Measurements from ENCODE around the gene ACOT13. TPM values are rescaled to one million over a fixed set of nuclear protein-coding genes. Genes with fewer than 3 reads are reported as not detected.

Gene ACOT13
- total and polyA plus RNA-seq, 2 of the 4 experiments (the other 2 are of a cell fraction) = 3.6 to 25.7 TPM

GRCh38 chr6:24672620-24673182, 5.8 kb downstream of the ACOT13 start:
- no peak overlapping the region for H2BK15ac ChIP-seq (ENCODE audit: low read depth, low read length)
- ChIA-PET CTCF (no interaction called here), POLR2A (ENCODE audit: unreplicated experiment) (no interaction called here)
- peaks cover 7 to 11% of the 10 kb centered on the region in 2 experiments; a peak in 2 of 4 replicates for H3K79me1 ChIP-seq (ENCODE audit: low read depth in 1 of 2, low read length in 2 of 2)
- H3K9ac ChIP-seq (ENCODE audit: low read depth, low read length) = no peak overlapping the region
- H2BK20ac ChIP-seq (ENCODE audit: low read depth, low read length) = no peak overlapping the region
- H2AFZ ChIP-seq (replicated peaks; ENCODE audit: low read length, poor library complexity) = no peak overlapping the region
- dilution Hi-C loops (cut with HindIII; ENCODE audit: low sequenced_read_pairs, unreplicated experiment) (no loop called here), in situ Hi-C loops (cut with MboI; ENCODE audit: low sequenced_read_pairs) (no loop called here), intact Hi-C loops (cut with micrococcal nuclease) (no loop called here)
- H4K91ac ChIP-seq (ENCODE audit: insufficient read depth, low read depth, low read length) = no peak overlapping the region
- DNase-seq (no peak), ATAC-seq (ENCODE audit: low read depth) (no peak)
- H2AK9ac ChIP-seq (replicated peaks; ENCODE audit: low read depth, low read length, poor library complexity) = no peak overlapping the region
- no peaks in the 10 kb centered on the region; the same call in 1 of the 2 replicates for H3K9me1 ChIP-seq (ENCODE audit: insufficient read depth, low read length)
- no peak overlapping the region for H3K18ac ChIP-seq (ENCODE audit: low read depth, low read length)
- H3K4me3 ChIP-seq (ENCODE audit: insufficient read depth, low read depth, low read length) = no peak overlapping the region
- TF ChIP-seq CTCF (conservative IDR thresholded peaks at IDR 0.05; ENCODE audit: low read depth, low read length) (no peak), BHLHE40 (IDR thresholded peaks at IDR 0.05; ENCODE audit: low read depth, low read length) (no peak), CEBPB (IDR thresholded peaks at IDR 0.05; ENCODE audit: low read depth, low read length) (no peak), POLR2A (IDR thresholded peaks at IDR 0.05; ENCODE audit: low read depth, low read length) (no peak), FOS (IDR thresholded peaks at IDR 0.05; ENCODE audit: low read depth, low read length) (no peak), MXI1 (IDR thresholded peaks at IDR 0.05; ENCODE audit: borderline replicate concordance, low read depth, low read length) (no peak), RCOR1 (IDR thresholded peaks at IDR 0.05; ENCODE audit: insufficient replicate concordance, low read length) (no peak)
- H2AK5ac ChIP-seq (ENCODE audit: low read depth, low read length) = no peak overlapping the region
- H2BK5ac ChIP-seq (ENCODE audit: low read depth, low read length, poor library complexity, severe bottlenecking) = no peak overlapping the region
- no peak overlapping the region for H3K23ac ChIP-seq (ENCODE audit: low read depth, low read length)
- H4K8ac ChIP-seq (ENCODE audit: low read depth in 2 of 2, low read length in 2 of 2) = no peak overlapping the region
- H4K5ac ChIP-seq (ENCODE audit: low read depth, low read length) = no peak overlapping the region
- WGBS, 2 experiments (ENCODE audit: extremely low coverage in 2 of 2, insufficient read length in 1 of 2) = 100% methylated on average over 1 of the region's 6 CpGs; no CpG with 5 or more reads in 1 of the 2 experiments
- no peak overlapping the region for H3K14ac ChIP-seq (replicated peaks; ENCODE audit: low read depth, low read length)
- no peak overlapping the region for H3K27ac ChIP-seq (ENCODE audit: insufficient read depth, low read length)
- no peaks in the 10 kb centered on the region for H4K20me1 ChIP-seq (ENCODE audit: insufficient read depth, low read length)
- no peak overlapping the region for H3K56ac ChIP-seq (ENCODE audit: extremely low read depth, insufficient read depth, low read length)
- BruUV-seq (replicated peaks) = no TSS peak
- no peaks in the 10 kb centered on the region for H3K27me3 ChIP-seq (ENCODE audit: control insufficient read depth, insufficient read depth, low read length)
- H3K36me3 ChIP-seq (ENCODE audit: control insufficient read depth, insufficient read depth, low read length) = no peaks in the 10 kb centered on the region
- H3K4ac ChIP-seq (ENCODE audit: low read depth, low read length) = no peak overlapping the region
- peaks cover 9% of the 10 kb centered on the region for H3K9me3 ChIP-seq (ENCODE audit: control insufficient read depth, insufficient read depth, low read length)
- no peak overlapping the region for H2BK120ac ChIP-seq (ENCODE audit: low read depth, low read length)
- peaks cover 2% of the 10 kb centered on the region; the same call in 1 of the 2 replicates for H3K4me1 ChIP-seq (ENCODE audit: control insufficient read depth, insufficient read depth, low read length)
- H3K4me2 ChIP-seq (ENCODE audit: low read depth, low read length) = no peak overlapping the region
